ENCODE data around the gene STARD13.

DNA sequence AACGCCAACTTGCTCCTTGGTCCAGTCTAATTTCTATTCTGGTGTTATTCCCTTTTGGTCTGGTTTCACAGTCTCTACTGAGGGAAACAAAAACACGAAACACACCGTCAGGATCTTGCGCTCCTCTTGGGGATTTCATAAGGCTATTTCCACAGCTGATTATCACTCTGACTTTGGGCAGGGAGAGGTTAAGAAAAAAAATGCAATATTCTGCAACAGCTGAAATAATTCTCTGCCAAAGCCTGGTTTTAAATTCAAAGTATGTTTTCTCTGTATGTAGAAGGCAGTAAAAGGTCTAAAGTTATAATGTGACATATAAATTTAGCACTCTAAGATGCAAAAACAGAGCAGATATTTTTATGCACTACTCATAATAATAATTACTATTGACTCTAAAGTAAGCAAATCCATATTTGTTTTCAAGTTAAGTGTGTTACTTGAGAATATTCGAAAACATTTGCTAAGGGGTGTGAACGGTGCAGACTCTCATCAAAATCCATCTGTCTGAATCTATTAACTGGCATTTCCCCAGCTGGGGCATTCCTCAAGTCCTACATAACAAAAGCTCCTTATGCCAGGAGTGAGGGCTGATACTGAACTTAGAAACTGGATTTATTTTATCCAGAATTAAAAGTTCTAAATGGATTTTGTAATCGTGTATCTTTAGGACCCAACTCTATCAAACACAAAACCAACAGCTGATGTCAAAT, 38.4 kb upstream of the STARD13 start:
- no peak for TF ChIP-seq CTCF (IDR thresholded peaks at IDR 0.05)
- no peak for TF ChIP-seq EZH2 (IDR thresholded peaks at IDR 0.05)
- no peak for TF ChIP-seq EZH2phosphoT487 (IDR thresholded peaks at IDR 0.05)
